ENCODE measurements around the gene TEX55. TPM values are rescaled to one million over a fixed set of nuclear protein-coding genes. Genes with fewer than 3 reads are reported as not detected.

Gene TEX55
- total and polyA plus RNA-seq, 2 of the 4 experiments (the other 2 are of a cell fraction), result not detected

DNA sequence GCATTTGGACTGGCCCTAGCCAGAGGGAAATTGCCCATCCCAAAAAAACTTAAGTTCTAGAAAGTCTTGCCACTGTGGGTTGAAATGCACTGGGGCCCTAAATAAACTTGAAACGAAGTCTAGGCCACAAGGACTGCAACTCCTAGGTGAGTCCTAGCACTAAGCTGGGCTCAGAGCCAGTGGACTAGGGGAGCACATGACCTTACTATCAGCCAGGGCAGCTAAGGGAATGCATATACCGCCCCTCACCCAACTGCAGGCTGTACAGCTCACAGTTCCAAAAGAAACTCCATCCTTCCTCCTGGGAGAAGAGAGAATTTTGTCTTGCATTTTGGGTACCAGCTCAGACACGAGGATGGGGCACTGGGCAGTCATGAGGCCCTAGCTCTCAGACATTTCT lies 23.6 kb upstream of the TEX55 start:
- Histone ChIP-seq H2BK15ac (ENCODE audit: low read depth, low read length) (no peak overlapping the region), H3K18ac (ENCODE audit: low read depth, low read length) (no peak overlapping the region), H2AK9ac (replicated peaks; ENCODE audit: low read depth, low read length, poor library complexity) (no peak overlapping the region), H3K9me1 (ENCODE audit: insufficient read depth, low read length) (no peaks in the 10 kb centered on the region), H3K56ac (ENCODE audit: extremely low read depth, insufficient read depth, low read length) (no peak overlapping the region), H4K8ac (ENCODE audit: low read depth in 2 of 2, low read length in 2 of 2) (no peak overlapping the region), H3K4ac (ENCODE audit: low read depth, low read length) (no peak overlapping the region), H4K20me1 (ENCODE audit: insufficient read depth, low read length) (no peaks in the 10 kb centered on the region), H3K23ac (ENCODE audit: low read depth, low read length) (no peak overlapping the region), H3K4me2 (ENCODE audit: low read depth, low read length) (no peak overlapping the region), H2BK120ac (ENCODE audit: low read depth, low read length) (no peak overlapping the region), H4K5ac (ENCODE audit: low read depth, low read length) (no peak overlapping the region), H3K9me3 (ENCODE audit: control insufficient read depth, insufficient read depth, low read length) (no peaks in the 10 kb centered on the region), H3K4me3 (ENCODE audit: insufficient read depth, low read depth, low read length) (no peak overlapping the region), H3K79me1 (ENCODE audit: low read depth in 1 of 2, low read length in 2 of 2) (no peaks in the 10 kb centered on the region), H4K91ac (ENCODE audit: insufficient read depth, low read depth, low read length) (no peak overlapping the region), H3K4me1 (ENCODE audit: control insufficient read depth, insufficient read depth, low read length) (no peaks in the 10 kb centered on the region), H3K9ac (ENCODE audit: low read depth, low read length) (no peak overlapping the region), H3K36me3 (ENCODE audit: control insufficient read depth, insufficient read depth, low read length) (no peaks in the 10 kb centered on the region), H3K27me3 (ENCODE audit: control insufficient read depth, insufficient read depth, low read length) (no peaks in the 10 kb centered on the region; the same call in 1 of the 2 replicates), H2BK5ac (ENCODE audit: low read depth, low read length, poor library complexity, severe bottlenecking) (no peak overlapping the region), H2AFZ (replicated peaks; ENCODE audit: low read length, poor library complexity) (no peak overlapping the region), H3K14ac (replicated peaks; ENCODE audit: low read depth, low read length) (no peak overlapping the region), H3K27ac (ENCODE audit: insufficient read depth, low read length) (no peak overlapping the region), H2AK5ac (ENCODE audit: low read depth, low read length) (no peak overlapping the region), H2BK20ac (ENCODE audit: low read depth, low read length) (no peak overlapping the region)
- ChIA-PET POLR2A (ENCODE audit: unreplicated experiment) (no interaction called here), CTCF (no interaction called here)
- ATAC-seq (ENCODE audit: low read depth) (no peak), DNase-seq (no peak)
- in situ Hi-C loops (cut with MboI; ENCODE audit: low sequenced_read_pairs) (no loop called here), dilution Hi-C loops (cut with HindIII; ENCODE audit: low sequenced_read_pairs, unreplicated experiment) (no loop called here), intact Hi-C loops (cut with micrococcal nuclease) (no loop called here)
- BruUV-seq (replicated peaks), result no TSS peak
- TF ChIP-seq NFE2L2 (IDR thresholded peaks at IDR 0.05; ENCODE audit: low read depth, low read length) (no peak), SMC3 (IDR thresholded peaks at IDR 0.05; ENCODE audit: low read depth, low read length) (no peak), RFX5 (IDR thresholded peaks at IDR 0.05; ENCODE audit: low read depth, low read length) (no peak), BHLHE40 (IDR thresholded peaks at IDR 0.05; ENCODE audit: low read depth, low read length) (no peak), POLR2A (IDR thresholded peaks at IDR 0.05; ENCODE audit: low read depth, low read length) (no peak), MAFK (IDR thresholded peaks at IDR 0.05; ENCODE audit: low read depth, low read length) (no peak), MAZ (IDR thresholded peaks at IDR 0.05; ENCODE audit: borderline replicate concordance, low read depth, low read length) (no peak), RAD21 (IDR thresholded peaks at IDR 0.05; ENCODE audit: low read length) (no peak), ELK1 (IDR thresholded peaks at IDR 0.05; ENCODE audit: borderline replicate concordance, low read depth, low read length) (no peak), MXI1 (IDR thresholded peaks at IDR 0.05; ENCODE audit: borderline replicate concordance, low read depth, low read length) (no peak), RCOR1 (IDR thresholded peaks at IDR 0.05; ENCODE audit: insufficient replicate concordance, low read length) (no peak), CEBPB (IDR thresholded peaks at IDR 0.05; ENCODE audit: low read depth, low read length) (no peak), CHD1 (IDR thresholded peaks at IDR 0.05; ENCODE audit: low read depth, low read length) (no peak), FOS (IDR thresholded peaks at IDR 0.05; ENCODE audit: low read depth, low read length) (no peak)
- TF ChIP-seq, protein P1, sequence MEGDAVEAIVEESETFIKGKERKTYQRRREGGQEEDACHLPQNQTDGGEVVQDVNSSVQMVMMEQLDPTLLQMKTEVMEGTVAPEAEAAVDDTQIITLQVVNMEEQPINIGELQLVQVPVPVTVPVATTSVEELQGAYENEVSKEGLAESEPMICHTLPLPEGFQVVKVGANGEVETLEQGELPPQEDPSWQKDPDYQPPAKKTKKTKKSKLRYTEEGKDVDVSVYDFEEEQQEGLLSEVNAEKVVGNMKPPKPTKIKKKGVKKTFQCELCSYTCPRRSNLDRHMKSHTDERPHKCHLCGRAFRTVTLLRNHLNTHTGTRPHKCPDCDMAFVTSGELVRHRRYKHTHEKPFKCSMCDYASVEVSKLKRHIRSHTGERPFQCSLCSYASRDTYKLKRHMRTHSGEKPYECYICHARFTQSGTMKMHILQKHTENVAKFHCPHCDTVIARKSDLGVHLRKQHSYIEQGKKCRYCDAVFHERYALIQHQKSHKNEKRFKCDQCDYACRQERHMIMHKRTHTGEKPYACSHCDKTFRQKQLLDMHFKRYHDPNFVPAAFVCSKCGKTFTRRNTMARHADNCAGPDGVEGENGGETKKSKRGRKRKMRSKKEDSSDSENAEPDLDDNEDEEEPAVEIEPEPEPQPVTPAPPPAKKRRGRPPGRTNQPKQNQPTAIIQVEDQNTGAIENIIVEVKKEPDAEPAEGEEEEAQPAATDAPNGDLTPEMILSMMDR (conservative IDR thresholded peaks at IDR 0.05; ENCODE audit: low read depth, low read length), result no peak
- TF ChIP-seq, protein P2, sequence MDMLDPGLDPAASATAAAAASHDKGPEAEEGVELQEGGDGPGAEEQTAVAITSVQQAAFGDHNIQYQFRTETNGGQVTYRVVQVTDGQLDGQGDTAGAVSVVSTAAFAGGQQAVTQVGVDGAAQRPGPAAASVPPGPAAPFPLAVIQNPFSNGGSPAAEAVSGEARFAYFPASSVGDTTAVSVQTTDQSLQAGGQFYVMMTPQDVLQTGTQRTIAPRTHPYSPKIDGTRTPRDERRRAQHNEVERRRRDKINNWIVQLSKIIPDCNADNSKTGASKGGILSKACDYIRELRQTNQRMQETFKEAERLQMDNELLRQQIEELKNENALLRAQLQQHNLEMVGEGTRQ (IDR thresholded peaks at IDR 0.05; ENCODE audit: low read depth, low read length), result no peak
- 17% methylated on average over 1 of the region's 3 CpGs; no CpG with 5 or more reads in 1 of the 2 experiments for WGBS, 2 experiments (ENCODE audit: extremely low coverage in 2 of 2, insufficient read length in 1 of 2)

All from IMR-90 (cell line).